Upper lobe of left lung (tissue), 6 donors: ENCODE measurements around the gene RTBDN. TPM values are rescaled to one million over a fixed set of nuclear protein-coding genes. Genes with fewer than 3 reads are reported as not detected.

Experiments
- ATAC-seq, 2 donors: fragments of 200-7000 bp; cut with Tn5 transposase; one replicate each; pipeline ENCODE4 v1.9.1; 2022; ENCODE audit warnings: mild to moderate bottlenecking in 2 of 2, moderate library complexity in 2 of 2; ENCODE audit not compliant: low FRiP score in 2 of 2
- DNase-seq, 2 donors: peaks; one replicate each; pipeline ENCODE4 v3.0.0-alpha.2; 2019 to 2020
- H3K27ac ChIP-seq, 4 donors: fragments of 200-600 bp; sonication (generic); one replicate each; pipeline ENCODE4 v1.5.1; 2016 to 2019
- H3K27me3 ChIP-seq, 4 donors: fragments of 200-600 bp; sonication (generic); one replicate each; pipeline ENCODE4 v1.5.1; 2017 to 2019
- H3K36me3 ChIP-seq, 4 donors: fragments of 200-600 bp; sonication (generic); one replicate each; pipeline ENCODE4 v1.5.1; 2016 to 2019
- H3K4me1 ChIP-seq, 4 donors: fragments of 200-600 bp; sonication (generic); one replicate each; pipeline ENCODE4 v1.5.1; 2018 to 2019
- H3K4me3 ChIP-seq, 4 donors: fragments of 200-600 bp; sonication (generic); one replicate each; pipeline ENCODE4 v1.5.1; 2017 to 2019; ENCODE audit warnings: mild to moderate bottlenecking in 2 of 4, moderate library complexity in 1 of 4
- H3K9me3 ChIP-seq, 4 donors: fragments of 200-600 bp; sonication (generic); one replicate each; pipeline ENCODE4 v1.5.1; 2018 to 2019
- CTCF ChIP-seq, 6 experiments: fragments of 450-650 bp in 4 of 6; fragments of 200-600 bp in 2 of 6; sonication (generic) in 2 of 6; IDR thresholded peaks; one replicate each; pipeline ENCODE4 v1.5.1; 2016 to 2019; ENCODE audit warnings: antibody characterized with exemption in 6 of 6
- EP300 ChIP-seq, 4 donors: sonication (generic); formaldehyde crosslinking; IDR thresholded peaks; one replicate each; pipeline ENCODE4 v1.5.1; 2017; ENCODE audit warnings: antibody characterized with exemption in 4 of 4, control low read depth in 2 of 4
- POLR2A ChIP-seq, 4 donors: fragments of 450-650 bp; IDR thresholded peaks; one replicate each; pipeline ENCODE4 v1.5.1; 2016 to 2017; ENCODE audit warnings: antibody characterized with exemption in 4 of 4, mild to moderate bottlenecking in 2 of 4
- POLR2AphosphoS5 ChIP-seq, 2 donors: sonication (generic); formaldehyde crosslinking; IDR thresholded peaks; one replicate each; pipeline ENCODE4 v1.5.1; 2017; ENCODE audit warnings: antibody characterized with exemption in 2 of 2
- WGBS, 2 donors: methylation state at CpG; one replicate each; pipeline ENCODE4 v1.1.5; 2017 to 2018; 5-methylcytosine and 5-hydroxymethylcytosine counted together
- total RNA-seq, 6 donors: library from RNA; depleted of rRNA in 4 of 6; stranded (reverse); fragments of >200 nt in 4 of 6; gene quantifications; one replicate each; pipeline versions ENCODE4 v1.1.0 to v1.2.1, GENCODE V29; 2016 to 2021
- donor health status: DM: no; HTN: no; CAD: no; lungs with moderate emphysema.
- donor health status: DM: no; HTN: yes; CAD: no; lungs with severe emphysema.

Gene RTBDN
- total RNA-seq, 6 donors from 2014 or later = not detected

GRCh38 chr19:12834976-12835757 is 788 bp upstream of the RTBDN start:
- Histone ChIP-seq H3K4me3 (no peak overlapping the region), H3K27me3 (peaks cover 4 to 79% (median 49%) of the 10 kb centered on the region in 4 donors), H3K4me1 (peaks cover 22 to 48% (median 27%) of the 10 kb centered on the region in 4 donors), H3K9me3 (no peaks in the 10 kb centered on the region), H3K27ac (no peak overlapping the region), H3K36me3 (no peaks in the 10 kb centered on the region)
- ATAC-seq (peak in 1 of 2 donors; percentile 23), DNase-seq (no peak)
- TF ChIP-seq CTCF (IDR thresholded peaks at IDR 0.05) = no peak
- no peak for TF ChIP-seq POLR2AphosphoS5 (IDR thresholded peaks at IDR 0.05)
- no peak for TF ChIP-seq EP300 (IDR thresholded peaks at IDR 0.05)
- TF ChIP-seq POLR2A (IDR thresholded peaks at IDR 0.05) = no peak
- 11 to 20% methylated on average over 15 to 34 of the region's 39 CpGs for WGBS, 2 donors

GRCh38 chr19:12833738-12834565 is 427 bp downstream of the RTBDN start:
- ATAC-seq (peak in 1 of 2 donors; percentile 60), DNase-seq (peak in 1 of 2 donors; percentile 87)
- TF ChIP-seq POLR2A (IDR thresholded peaks at IDR 0.05) (no peak), CTCF (IDR thresholded peaks at IDR 0.05) (no peak), EP300 (IDR thresholded peaks at IDR 0.05) (no peak), POLR2AphosphoS5 (IDR thresholded peaks at IDR 0.05) (no peak)
- Histone ChIP-seq H3K27ac (no peak overlapping the region), H3K9me3 (no peaks in the 10 kb centered on the region), H3K36me3 (no peaks in the 10 kb centered on the region), H3K4me1 (peaks cover 21 to 47% (median 26%) of the 10 kb centered on the region in 4 donors), H3K27me3 (peaks cover 4 to 73% (median 43%) of the 10 kb centered on the region in 4 donors), H3K4me3 (peak overlapping the region; percentile 42 to 53 (median 44))
- 5 to 6% methylated on average over 9 to 10 of the region's 87 CpGs for WGBS, 2 donors

- Histone ChIP-seq H3K27ac (no peak overlapping the region), H3K4me1 (peaks cover 18 to 44% (median 22%) of the 10 kb centered on the region in 4 donors), H3K9me3 (no peaks in the 10 kb centered on the region), H3K36me3 (no peaks in the 10 kb centered on the region), H3K4me3 (peak overlapping the region in 3 of 4 donors; percentile 42 to 53 (median 45)), H3K27me3 (peaks cover 4 to 67% (median 40%) of the 10 kb centered on the region in 4 donors)
- ATAC-seq (no peak), DNase-seq (no peak)
- WGBS, 2 donors = 0 to 11% methylated on average over 1 of the region's 5 CpGs
- TF ChIP-seq POLR2AphosphoS5 (IDR thresholded peaks at IDR 0.05) (no peak), CTCF (IDR thresholded peaks at IDR 0.05) (no peak), EP300 (IDR thresholded peaks at IDR 0.05) (no peak), POLR2A (IDR thresholded peaks at IDR 0.05) (no peak)
Observed at GRCh38 chr19:12833418-12833737, 1.0 kb downstream of the RTBDN start.

GRCh38 chr19:12828494-12828893 is 5.9 kb downstream of the RTBDN start:
- no peaks in the 10 kb centered on the region for H3K9me3 ChIP-seq
- no peak for DNase-seq
- H3K36me3 ChIP-seq = no peaks in the 10 kb centered on the region
- ATAC-seq = no peak
- no peak overlapping the region for H3K4me3 ChIP-seq
- H3K4me1 ChIP-seq = peaks cover 14 to 27% (median 16%) of the 10 kb centered on the region in 4 donors
- WGBS, 2 donors = 5 to 10% methylated on average over 15 to 22 of the region's 23 CpGs
- H3K27ac ChIP-seq = no peak overlapping the region
- H3K27me3 ChIP-seq = peaks cover 4 to 39% (median 17%) of the 10 kb centered on the region in 4 donors
- TF ChIP-seq EP300 (IDR thresholded peaks at IDR 0.05) (no peak), CTCF (IDR thresholded peaks at IDR 0.05) (no peak), POLR2A (IDR thresholded peaks at IDR 0.05) (no peak), POLR2AphosphoS5 (IDR thresholded peaks at IDR 0.05) (no peak)
